ENCODE results near the gene SIPA1. TPM values are rescaled to one million over a fixed set of nuclear protein-coding genes. Genes with fewer than 3 reads are reported as not detected.

The SIPA1 gene
- total and polyA plus RNA-seq, 2 of the 13 experiments (the other 11 are each of a cell fraction or from before 2014, with no cell fraction given): 5.8 to 7.7 TPM

DNA sequence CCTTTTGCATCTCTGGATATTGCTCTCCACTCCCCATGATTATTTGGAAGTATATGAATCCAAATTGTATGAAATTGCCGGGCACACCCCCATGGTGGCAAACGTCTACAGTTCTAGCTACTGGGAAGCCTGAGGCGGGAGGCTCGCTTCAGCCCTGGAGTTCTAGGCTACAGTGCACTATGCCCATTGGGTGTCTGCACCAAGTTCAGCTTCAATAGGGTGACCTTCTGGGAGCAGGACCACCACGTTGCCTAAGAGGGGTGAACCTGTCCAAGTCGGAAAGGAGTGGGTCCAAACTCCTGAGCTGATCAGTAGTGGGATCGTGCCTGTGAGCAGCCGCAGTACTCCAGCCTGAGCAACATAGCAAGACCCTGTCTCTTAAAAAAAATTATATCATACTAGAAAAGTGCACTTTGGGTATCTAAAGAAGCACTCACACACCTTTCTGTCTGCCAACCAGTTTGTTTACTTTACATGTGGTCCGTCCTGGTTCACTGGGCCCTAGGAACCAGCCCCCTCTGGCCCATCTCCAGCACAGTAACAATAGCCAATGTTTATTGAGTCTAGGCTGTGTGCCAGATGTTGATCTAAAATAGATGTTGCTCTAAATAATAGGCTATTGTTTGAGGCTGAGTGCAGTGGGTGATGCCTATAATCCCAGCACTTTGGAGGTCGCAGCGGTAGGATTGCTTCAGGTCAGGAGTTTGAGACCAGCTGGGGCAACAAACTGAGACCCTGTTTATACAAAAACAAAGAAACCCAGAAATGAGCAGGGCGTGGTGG, 57.7 kb downstream of the SIPA1 start (continued):
- TF ChIP-seq, protein P1, sequence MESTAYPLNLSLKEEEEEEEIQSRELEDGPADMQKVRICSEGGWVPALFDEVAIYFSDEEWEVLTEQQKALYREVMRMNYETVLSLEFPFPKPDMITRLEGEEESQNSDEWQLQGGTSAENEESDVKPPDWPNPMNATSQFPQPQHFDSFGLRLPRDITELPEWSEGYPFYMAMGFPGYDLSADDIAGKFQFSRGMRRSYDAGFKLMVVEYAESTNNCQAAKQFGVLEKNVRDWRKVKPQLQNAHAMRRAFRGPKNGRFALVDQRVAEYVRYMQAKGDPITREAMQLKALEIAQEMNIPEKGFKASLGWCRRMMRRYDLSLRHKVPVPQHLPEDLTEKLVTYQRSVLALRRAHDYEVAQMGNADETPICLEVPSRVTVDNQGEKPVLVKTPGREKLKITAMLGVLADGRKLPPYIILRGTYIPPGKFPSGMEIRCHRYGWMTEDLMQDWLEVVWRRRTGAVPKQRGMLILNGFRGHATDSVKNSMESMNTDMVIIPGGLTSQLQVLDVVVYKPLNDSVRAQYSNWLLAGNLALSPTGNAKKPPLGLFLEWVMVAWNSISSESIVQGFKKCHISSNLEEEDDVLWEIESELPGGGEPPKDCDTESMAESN (CRISPR knock-in tag; conservative IDR thresholded peaks at IDR 0.05): no peak
- TF ChIP-seq ZNF264 (CRISPR knock-in tag; IDR thresholded peaks at IDR 0.05) (no peak), FOXA1 (IDR thresholded peaks at IDR 0.05) (no peak), FOXA1 (CRISPR knock-in tag; IDR thresholded peaks at IDR 0.05) (peak; percentile 45), GATA4 (IDR thresholded peaks at IDR 0.05; ENCODE audit: borderline replicate concordance, low read depth) (no peak), CCDC6 (CRISPR knock-in tag; IDR thresholded peaks at IDR 0.05) (no peak), HOXD1 (CRISPR knock-in tag; IDR thresholded peaks at IDR 0.05) (no peak), JARID2 (CRISPR knock-in tag; IDR thresholded peaks at IDR 0.05; ENCODE audit: insufficient replicate concordance) (no peak), ZNF121 (CRISPR knock-in tag; IDR thresholded peaks at IDR 0.05) (peak; percentile 45; the same call in 1 of the 2 replicates), HOXA5 (CRISPR knock-in tag; IDR thresholded peaks at IDR 0.05) (no peak), IRF2 (CRISPR knock-in tag; IDR thresholded peaks at IDR 0.05) (no peak), NFIC (IDR thresholded peaks at IDR 0.05; ENCODE audit: low read length) (0 out of 2 replicates have a peak, but pooled peaks have one; percentile 47), ZNF451 (CRISPR knock-in tag; IDR thresholded peaks at IDR 0.05) (no peak), CBX2 (IDR thresholded peaks at IDR 0.05; ENCODE audit: low read depth, low read length) (no peak), CBX2 (CRISPR knock-in tag; IDR thresholded peaks at IDR 0.05; ENCODE audit: low read depth) (no peak), ZNF563 (CRISPR knock-in tag; IDR thresholded peaks at IDR 0.05) (no peak), GATAD2A (CRISPR knock-in tag; IDR thresholded peaks at IDR 0.05) (peak; percentile 51), NR2F6 (IDR thresholded peaks at IDR 0.05) (no peak), NR2F6 (CRISPR knock-in tag; IDR thresholded peaks at IDR 0.05) (peak; percentile 12; the same call in 1 of the 2 replicates), ZNF333 (CRISPR knock-in tag; IDR thresholded peaks at IDR 0.05; ENCODE audit: borderline replicate concordance) (no peak), ONECUT2 (CRISPR knock-in tag; IDR thresholded peaks at IDR 0.05) (no peak), ZSCAN20 (CRISPR knock-in tag; IDR thresholded peaks at IDR 0.05; ENCODE audit: borderline replicate concordance) (no peak), NFKB2 (CRISPR knock-in tag; IDR thresholded peaks at IDR 0.05; ENCODE audit: borderline replicate concordance) (no peak)
- TF ChIP-seq, protein P2, sequence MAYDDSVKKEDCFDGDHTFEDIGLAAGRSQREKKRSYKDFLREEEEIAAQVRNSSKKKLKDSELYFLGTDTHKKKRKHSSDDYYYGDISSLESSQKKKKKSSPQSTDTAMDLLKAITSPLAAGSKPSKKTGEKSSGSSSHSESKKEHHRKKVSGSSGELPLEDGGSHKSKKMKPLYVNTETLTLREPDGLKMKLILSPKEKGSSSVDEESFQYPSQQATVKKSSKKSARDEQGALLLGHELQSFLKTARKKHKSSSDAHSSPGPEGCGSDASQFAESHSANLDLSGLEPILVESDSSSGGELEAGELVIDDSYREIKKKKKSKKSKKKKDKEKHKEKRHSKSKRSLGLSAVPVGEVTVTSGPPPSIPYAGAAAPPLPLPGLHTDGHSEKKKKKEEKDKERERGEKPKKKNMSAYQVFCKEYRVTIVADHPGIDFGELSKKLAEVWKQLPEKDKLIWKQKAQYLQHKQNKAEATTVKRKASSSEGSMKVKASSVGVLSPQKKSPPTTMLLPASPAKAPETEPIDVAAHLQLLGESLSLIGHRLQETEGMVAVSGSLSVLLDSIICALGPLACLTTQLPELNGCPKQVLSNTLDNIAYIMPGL (CRISPR knock-in tag; IDR thresholded peaks at IDR 0.05; ENCODE audit: borderline replicate concordance in 1 of 2, low read depth in 1 of 2): no peak
- TF ChIP-seq, protein P3, sequence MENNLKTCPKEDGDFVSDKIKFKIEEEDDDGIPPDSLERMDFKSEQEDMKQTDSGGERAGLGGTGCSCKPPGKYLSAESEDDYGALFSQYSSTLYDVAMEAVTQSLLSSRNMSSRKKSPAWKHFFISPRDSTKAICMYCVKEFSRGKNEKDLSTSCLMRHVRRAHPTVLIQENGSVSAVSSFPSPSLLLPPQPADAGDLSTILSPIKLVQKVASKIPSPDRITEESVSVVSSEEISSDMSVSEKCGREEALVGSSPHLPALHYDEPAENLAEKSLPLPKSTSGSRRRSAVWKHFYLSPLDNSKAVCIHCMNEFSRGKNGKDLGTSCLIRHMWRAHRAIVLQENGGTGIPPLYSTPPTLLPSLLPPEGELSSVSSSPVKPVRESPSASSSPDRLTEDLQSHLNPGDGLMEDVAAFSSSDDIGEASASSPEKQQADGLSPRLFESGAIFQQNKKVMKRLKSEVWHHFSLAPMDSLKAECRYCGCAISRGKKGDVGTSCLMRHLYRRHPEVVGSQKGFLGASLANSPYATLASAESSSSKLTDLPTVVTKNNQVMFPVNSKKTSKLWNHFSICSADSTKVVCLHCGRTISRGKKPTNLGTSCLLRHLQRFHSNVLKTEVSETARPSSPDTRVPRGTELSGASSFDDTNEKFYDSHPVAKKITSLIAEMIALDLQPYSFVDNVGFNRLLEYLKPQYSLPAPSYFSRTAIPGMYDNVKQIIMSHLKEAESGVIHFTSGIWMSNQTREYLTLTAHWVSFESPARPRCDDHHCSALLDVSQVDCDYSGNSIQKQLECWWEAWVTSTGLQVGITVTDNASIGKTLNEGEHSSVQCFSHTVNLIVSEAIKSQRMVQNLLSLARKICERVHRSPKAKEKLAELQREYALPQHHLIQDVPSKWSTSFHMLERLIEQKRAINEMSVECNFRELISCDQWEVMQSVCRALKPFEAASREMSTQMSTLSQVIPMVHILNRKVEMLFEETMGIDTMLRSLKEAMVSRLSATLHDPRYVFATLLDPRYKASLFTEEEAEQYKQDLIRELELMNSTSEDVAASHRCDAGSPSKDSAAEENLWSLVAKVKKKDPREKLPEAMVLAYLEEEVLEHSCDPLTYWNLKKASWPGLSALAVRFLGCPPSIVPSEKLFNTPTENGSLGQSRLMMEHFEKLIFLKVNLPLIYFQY (CRISPR knock-in tag; IDR thresholded peaks at IDR 0.05; ENCODE audit: borderline replicate concordance): peak; percentile 79; the same call in 1 of the 2 replicates
